ENCODE measurements around the gene JOSD2. TPM values are rescaled to one million over a fixed set of nuclear protein-coding genes. Genes with fewer than 3 reads are reported as not detected.
A peak's percentile ranks its signal among the peaks of the same experiment; 100 is the strongest.

Gene JOSD2
- total and polyA plus RNA-seq, 9 of the 15 experiments (the other 6 are each of a cell fraction or from before 2014, with no cell fraction given): 0.06 to 14.4 (median 3.1) TPM

DNA sequence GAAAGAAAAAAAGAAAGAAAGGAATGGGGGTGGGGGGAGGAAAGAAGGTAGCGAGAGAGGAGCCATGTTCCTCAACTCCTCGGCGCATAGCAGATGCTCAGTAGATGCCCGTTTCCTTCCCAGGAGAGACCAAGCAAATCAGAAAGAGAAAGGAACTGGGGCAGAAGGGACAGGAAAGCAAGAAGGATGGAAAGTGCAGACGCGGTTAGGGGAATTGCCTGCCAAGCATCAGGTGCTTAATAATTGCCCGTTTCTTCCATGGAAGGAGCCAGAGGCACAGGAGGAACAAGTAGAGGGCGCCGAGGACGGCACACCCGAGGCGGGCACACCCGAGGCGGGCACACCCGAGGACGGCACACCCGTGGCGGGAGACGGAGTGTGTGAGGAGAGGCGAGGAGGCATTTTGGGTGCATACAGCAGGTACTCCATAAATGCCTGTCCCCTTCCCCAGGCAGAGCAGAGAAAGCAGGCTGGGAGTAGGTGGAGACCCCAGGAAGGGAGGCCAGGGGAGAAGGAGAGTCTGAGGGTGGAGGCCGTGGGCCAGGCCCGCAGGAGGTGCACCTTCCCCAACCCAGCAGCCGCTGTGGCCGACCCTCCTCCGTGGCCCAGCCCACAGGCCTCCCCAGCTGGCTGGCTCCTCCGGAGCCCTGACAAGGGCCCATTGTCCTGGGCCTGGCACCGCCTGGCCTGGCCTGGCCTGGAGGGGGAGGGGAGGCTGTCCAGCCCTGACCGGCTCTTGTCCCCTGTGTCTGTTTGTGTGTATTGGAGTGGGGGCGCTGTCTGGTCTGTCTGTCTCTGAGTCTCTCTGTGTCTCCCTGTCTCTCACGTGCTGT, 14.6 kb downstream of the JOSD2 start:
- BruUV-seq (replicated peaks): no TSS peak
- Histone ChIP-seq H3K4me1 (replicated peaks in 1 of 2; ENCODE audit: control insufficient read depth in 2 of 2, insufficient read depth in 2 of 2, low read length in 2 of 2) (peaks cover 3 to 31% of the 10 kb centered on the region in 2 experiments; a peak in 4 of 5 replicates), H3K9me3 (replicated peaks; ENCODE audit: control insufficient read depth, insufficient read depth, low read depth, low read length) (no peaks in the 10 kb centered on the region), H3K9me1 (ENCODE audit: control insufficient read depth, insufficient read depth, low read length) (no peaks in the 10 kb centered on the region), H3K27me3 (ENCODE audit: control insufficient read depth in 2 of 2, insufficient read depth in 2 of 2, low read length in 2 of 2) (peaks cover 0 to 6% of the 10 kb centered on the region in 2 experiments; a peak in 1 of 5 replicates), H3K79me2 (ENCODE audit: control insufficient read depth, insufficient read depth, low read length) (no peaks in the 10 kb centered on the region), H3K4me3 (no peak overlapping the region), H3K36me3 (ENCODE audit: control insufficient read depth, insufficient read depth, low read length) (no peaks in the 10 kb centered on the region), H2AFZ (ENCODE audit: low read depth, low read length) (no peak overlapping the region), H3K4me2 (ENCODE audit: insufficient read depth, low read length) (no peak overlapping the region), H4K20me1 (replicated peaks; ENCODE audit: control insufficient read depth, insufficient read depth, low read length) (no peaks in the 10 kb centered on the region), H3K27ac (ENCODE audit: extremely low read depth, low read depth, low read length) (no peak overlapping the region), H3K9ac (ENCODE audit: insufficient read depth in 1 of 2, low read depth in 2 of 2, low read length in 2 of 2) (no peak overlapping the region; a peak in 1 of 4 replicates)
- FAIRE-seq: no peak
- in situ Hi-C loops (cut with MboI) (no loop called here), intact Hi-C loops (cut with micrococcal nuclease) (no loop called here)
- DNase-seq (ENCODE audit: extremely low read depth in 1 of 4, low spot score in 3 of 4): no peak
- POLR2A ChIA-PET: no interaction called here
- 64% methylated on average over 16 of the region's 30 CpGs for WGBS (ENCODE audit: insufficient coverage, low coverage, missing lambda C conversion rate)
- ATAC-seq: peak; percentile 46
- CTCF ChIA-PET (ENCODE audit: low intra/inter-chr PET ratio): no interaction called here
- no peak for TF ChIP-seq KLF1 (tag; IDR thresholded peaks at IDR 0.05)
- TF ChIP-seq ZKSCAN8 (CRISPR knock-in tag; IDR thresholded peaks at IDR 0.05): peak; percentile 96
- TF ChIP-seq, protein P1, sequence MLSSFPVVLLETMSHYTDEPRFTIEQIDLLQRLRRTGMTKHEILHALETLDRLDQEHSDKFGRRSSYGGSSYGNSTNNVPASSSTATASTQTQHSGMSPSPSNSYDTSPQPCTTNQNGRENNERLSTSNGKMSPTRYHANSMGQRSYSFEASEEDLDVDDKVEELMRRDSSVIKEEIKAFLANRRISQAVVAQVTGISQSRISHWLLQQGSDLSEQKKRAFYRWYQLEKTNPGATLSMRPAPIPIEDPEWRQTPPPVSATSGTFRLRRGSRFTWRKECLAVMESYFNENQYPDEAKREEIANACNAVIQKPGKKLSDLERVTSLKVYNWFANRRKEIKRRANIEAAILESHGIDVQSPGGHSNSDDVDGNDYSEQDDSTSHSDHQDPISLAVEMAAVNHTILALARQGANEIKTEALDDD (IDR thresholded peaks at IDR 0.05): no peak
- no peak for TF ChIP-seq ILF3 (IDR thresholded peaks at IDR 0.05; ENCODE audit: borderline replicate concordance)
- no peak for TF ChIP-seq ZNF12 (CRISPR knock-in tag; IDR thresholded peaks at IDR 0.05)
- no peak for TF ChIP-seq USF1 (CRISPR knock-in tag; IDR thresholded peaks at IDR 0.05)
- no peak for TF ChIP-seq ETV5 (CRISPR knock-in tag; IDR thresholded peaks at IDR 0.05; ENCODE audit: low read depth)
- TF ChIP-seq NCOA6 (IDR thresholded peaks at IDR 0.05): no peak
- TF ChIP-seq, protein P2, sequence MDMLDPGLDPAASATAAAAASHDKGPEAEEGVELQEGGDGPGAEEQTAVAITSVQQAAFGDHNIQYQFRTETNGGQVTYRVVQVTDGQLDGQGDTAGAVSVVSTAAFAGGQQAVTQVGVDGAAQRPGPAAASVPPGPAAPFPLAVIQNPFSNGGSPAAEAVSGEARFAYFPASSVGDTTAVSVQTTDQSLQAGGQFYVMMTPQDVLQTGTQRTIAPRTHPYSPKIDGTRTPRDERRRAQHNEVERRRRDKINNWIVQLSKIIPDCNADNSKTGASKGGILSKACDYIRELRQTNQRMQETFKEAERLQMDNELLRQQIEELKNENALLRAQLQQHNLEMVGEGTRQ (CRISPR knock-in tag; IDR thresholded peaks at IDR 0.05): no peak
- no peak for TF ChIP-seq MCM5 (IDR thresholded peaks at IDR 0.05; ENCODE audit: low read depth)
- 0 out of 2 replicates have a peak, but pooled peaks have one; percentile 9 for TF ChIP-seq ZNF263 (CRISPR knock-in tag; IDR thresholded peaks at IDR 0.05; ENCODE audit: borderline replicate concordance)
- TF ChIP-seq ZKSCAN1 (IDR thresholded peaks at IDR 0.05; ENCODE audit: low read depth, low read length): no peak
- TF ChIP-seq PPARD (CRISPR knock-in tag; IDR thresholded peaks at IDR 0.05): no peak
- no peak for TF ChIP-seq ETS2 (tag; IDR thresholded peaks at IDR 0.05; ENCODE audit: borderline replicate concordance, poor library complexity, severe bottlenecking)
- peak; percentile 53; the same call in 1 of the 2 replicates for TF ChIP-seq TFAP4 (CRISPR knock-in tag; IDR thresholded peaks at IDR 0.05; ENCODE audit: borderline replicate concordance)
- no peak for TF ChIP-seq BRD4 (IDR thresholded peaks at IDR 0.05)
- TF ChIP-seq, protein P3, sequence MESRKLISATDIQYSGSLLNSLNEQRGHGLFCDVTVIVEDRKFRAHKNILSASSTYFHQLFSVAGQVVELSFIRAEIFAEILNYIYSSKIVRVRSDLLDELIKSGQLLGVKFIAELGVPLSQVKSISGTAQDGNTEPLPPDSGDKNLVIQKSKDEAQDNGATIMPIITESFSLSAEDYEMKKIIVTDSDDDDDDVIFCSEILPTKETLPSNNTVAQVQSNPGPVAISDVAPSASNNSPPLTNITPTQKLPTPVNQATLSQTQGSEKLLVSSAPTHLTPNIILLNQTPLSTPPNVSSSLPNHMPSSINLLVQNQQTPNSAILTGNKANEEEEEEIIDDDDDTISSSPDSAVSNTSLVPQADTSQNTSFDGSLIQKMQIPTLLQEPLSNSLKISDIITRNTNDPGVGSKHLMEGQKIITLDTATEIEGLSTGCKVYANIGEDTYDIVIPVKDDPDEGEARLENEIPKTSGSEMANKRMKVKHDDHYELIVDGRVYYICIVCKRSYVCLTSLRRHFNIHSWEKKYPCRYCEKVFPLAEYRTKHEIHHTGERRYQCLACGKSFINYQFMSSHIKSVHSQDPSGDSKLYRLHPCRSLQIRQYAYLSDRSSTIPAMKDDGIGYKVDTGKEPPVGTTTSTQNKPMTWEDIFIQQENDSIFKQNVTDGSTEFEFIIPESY (CRISPR knock-in tag; IDR thresholded peaks at IDR 0.05): no peak
